HepG2 (cell line): ENCODE measurements around the gene ZNF749. TPM values are rescaled to one million over a fixed set of nuclear protein-coding genes. Genes with fewer than 3 reads are reported as not detected.

Experiments used
- ARID4A ChIP-seq: sonication (generic); formaldehyde crosslinking; IDR thresholded peaks from 2 replicates; pipeline ENCODE4 v1.5.0; 2020; ENCODE audit warnings: mild to moderate bottlenecking, missing genetic modification reagents, borderline replicate concordance
- CENPX ChIP-seq: sonication (generic); formaldehyde crosslinking; IDR thresholded peaks from 2 replicates; pipeline ENCODE4 v1.9.0; 2021; ENCODE audit warnings: mild to moderate bottlenecking, missing genetic modification reagents, moderate library complexity
- CERS6 ChIP-seq: sonication (generic); formaldehyde crosslinking; IDR thresholded peaks from 2 replicates; pipeline ENCODE4 v1.5.0; 2020; ENCODE audit warnings: missing genetic modification reagents
- CREM ChIP-seq, 2 experiments: sonication (generic) in 1 of 2; formaldehyde crosslinking in 1 of 2; IDR thresholded peaks; 2 replicates each; pipeline versions ENCODE4 v1.4.0 to v1.6.1; 2016 to 2020; ENCODE audit warnings: antibody characterized with exemption in 1 of 2, mild to moderate bottlenecking in 1 of 2, missing genetic modification reagents in 1 of 2
- CTCF ChIP-seq: sonication (generic); formaldehyde crosslinking; IDR thresholded peaks from 2 replicates; pipeline ENCODE4 v1.5.0; 2020; ENCODE audit warnings: mild to moderate bottlenecking, missing genetic modification reagents, moderate library complexity
- MTF1 ChIP-seq: sonication (generic); formaldehyde crosslinking; IDR thresholded peaks from 2 replicates; pipeline ENCODE4 v1.5.0; 2020; ENCODE audit warnings: missing genetic modification reagents
- PAWR ChIP-seq: sonication (generic); formaldehyde crosslinking; IDR thresholded peaks from 2 replicates; pipeline ENCODE4 v1.4.0; 2020; ENCODE audit warnings: missing genetic modification reagents, mild to moderate bottlenecking, borderline replicate concordance
- PRDM15 ChIP-seq: sonication (generic); formaldehyde crosslinking; IDR thresholded peaks from 2 replicates; pipeline ENCODE4 v1.4.0; 2020; ENCODE audit warnings: missing genetic modification reagents
- SMARCC2 ChIP-seq: fragments of 450-650 bp; IDR thresholded peaks from 2 replicates; pipeline ENCODE4 v1.6.1; 2017; ENCODE audit warnings: antibody characterized with exemption, mild to moderate bottlenecking
- SOX13 ChIP-seq, 3 experiments: fragments of 450-650 bp in 1 of 3; sonication (generic) in 1 of 3; formaldehyde crosslinking in 1 of 3; IDR thresholded peaks in 2 of 3; conservative IDR thresholded peaks in 1 of 3; 2 replicates each; pipeline versions ENCODE4 v1.5.0 to v1.6.1; 2016 to 2020; ENCODE audit warnings: antibody characterized with exemption in 1 of 3, mild to moderate bottlenecking in 1 of 3, missing compliant biosample characterization in 1 of 3, missing genetic modification reagents in 1 of 3, moderate library complexity in 1 of 3
- TFDP1 ChIP-seq: IDR thresholded peaks from 2 replicates; pipeline ENCODE4 v1.6.1; 2016; ENCODE audit warnings: missing compliant biosample characterization, missing genetic modification reagents, borderline replicate concordance
- ZNF10 ChIP-seq: sonication (generic); formaldehyde crosslinking; IDR thresholded peaks from 2 replicates; pipeline ENCODE4 v1.4.0; 2020; ENCODE audit warnings: mild to moderate bottlenecking, low read depth, missing genetic modification reagents, borderline replicate concordance
- ZNF124 ChIP-seq: sonication (generic); formaldehyde crosslinking; IDR thresholded peaks from 2 replicates; pipeline ENCODE4 v1.4.0; 2020; ENCODE audit warnings: missing genetic modification reagents
- ZNF83 ChIP-seq: sonication (generic); formaldehyde crosslinking; IDR thresholded peaks from 2 replicates; pipeline ENCODE4 v1.4.0; 2020; ENCODE audit warnings: missing genetic modification reagents, mild to moderate bottlenecking, borderline replicate concordance
- polyA plus RNA-seq, 8 experiments: library from polyadenylated mRNA; depleted of rRNA in 3 of 8; stranded (reverse) in 7 of 8; unstranded in 1 of 8; fragments of >200 nt; fragmentation: Illumina TruSeq in 4 of 8; extraction: Trizol in 4 of 8; gene quantifications; 2 replicates each; pipeline versions ENCODE4 v1.2.1 to v1.2.3, GENCODE V29; 2011 to 2016; ENCODE audit warnings: low read depth in 4 of 8, missing spikeins in 1 of 8, mixed read lengths in 1 of 8; ENCODE audit not compliant: insufficient read depth in 1 of 8
- total RNA-seq, 5 experiments: library from RNA; depleted of rRNA; stranded (reverse); fragments of >200 nt; fragmentation: Illumina TruSeq; extraction: Trizol; gene quantifications; 2 replicates each; pipeline ENCODE4 v1.2.3, GENCODE V29; 2016; ENCODE audit warnings: low read depth in 1 of 5

The ZNF749 gene
- total and polyA plus RNA-seq, 2 of the 13 experiments (the other 11 are each of a cell fraction or from before 2014, with no cell fraction given) = 18.9 to 21.0 TPM

- TF ChIP-seq CERS6 = no peak
- no peak for TF ChIP-seq MTF1
- TF ChIP-seq CENPX (CRISPR knock-in tag) = no peak
- peak; percentile 89 for TF ChIP-seq ARID4A (CRISPR knock-in tag)
- TF ChIP-seq PRDM15 = no peak
- 0 out of 2 replicates have a peak, but pooled peaks have one; percentile 31 for TF ChIP-seq ZNF83 (CRISPR knock-in tag)
- TF ChIP-seq SMARCC2 = no peak
- TF ChIP-seq ZNF10 = no peak
- no peak for TF ChIP-seq PAWR (CRISPR knock-in tag)
- no peak for TF ChIP-seq SOX13 (IDR thresholded peaks at IDR 0.05)
- TF ChIP-seq SOX13 (CRISPR knock-in tag; conservative IDR thresholded peaks at IDR 0.05 in 1 of 2, IDR thresholded peaks at IDR 0.05 in 1 of 2) = no peak; a peak in 1 of 4 replicates
- peak; percentile 63 for TF ChIP-seq CTCF
- peak; percentile 94 for TF ChIP-seq CREM (IDR thresholded peaks at IDR 0.05)
- TF ChIP-seq CREM (CRISPR knock-in tag; IDR thresholded peaks at IDR 0.05) = no peak
- TF ChIP-seq TFDP1 = peak; percentile 55; the same call in 1 of the 2 replicates
- no peak for TF ChIP-seq ZNF124 (CRISPR knock-in tag)
Observed at GRCh38 chr19:57477191-57478008, 42.3 kb downstream of the ZNF749 start, which contains the start of gene ZNF772 (continued).
